GM13976 (cell line): ENCODE results near the gene DUSP22.

Experiments
- DNase-seq: peaks from one replicate; pipeline ENCODE4 v3.0.0; 2012; ENCODE audit warnings: low spot score
- CTCF ChIP-seq: IDR thresholded peaks from 2 replicates; pipeline ENCODE4 v1.5.1; 2012; ENCODE audit warnings: borderline replicate concordance, mild to moderate bottlenecking; ENCODE audit not compliant: insufficient read depth; ENCODE audit errors: extremely low read depth, missing control alignments, control extremely low read depth
- in situ Hi-C: fragments of 300-500 bp; cut with MboI; formaldehyde crosslinking; loops from one replicate; pipeline ENCODE4 v1.12.0; 2022; ENCODE audit warnings: low sequenced_read_pairs, mixed read lengths, inconsistent platforms; ENCODE audit not compliant: unreplicated experiment

The DUSP22 gene

GRCh38 chr6:386688-387266 lies 94.5 kb downstream of the DUSP22 start:
- no peak for DNase-seq
- in situ Hi-C loops: no loop called here
- no peak for TF ChIP-seq CTCF

GRCh38 chr6:387293-387741 lies 95.0 kb downstream of the DUSP22 start:
- in situ Hi-C loops: no loop called here
- no peak for TF ChIP-seq CTCF
- DNase-seq: no peak

GRCh38 chr6:388202-388903 lies 96.1 kb downstream of the DUSP22 start:
- in situ Hi-C loops: no loop called here
- no peak for TF ChIP-seq CTCF
- no peak for DNase-seq

- TF ChIP-seq CTCF: no peak
- in situ Hi-C loops: no loop called here
These were observed 96.9 kb downstream of the DUSP22 start for GRCh38 chr6:389143-389542.

GRCh38 chr6:389622-390021 lies 97.3 kb downstream of the DUSP22 start:
- peak; percentile 9 for TF ChIP-seq CTCF
- DNase-seq: peak; percentile 76
- in situ Hi-C loops: no loop called here

More at GRCh38 chr6:389143-389542, 96.9 kb downstream of the DUSP22 start:
- DNase-seq: no peak

GRCh38 chr6:390914-391558 lies 98.7 kb downstream of the DUSP22 start:
- in situ Hi-C loops: no loop called here
- peak; percentile 69 for DNase-seq
- TF ChIP-seq CTCF: no peak
